Testis (tissue), 2 donors: ENCODE data around the gene ABCA13.

ENCODE experiments used
- CTCF ChIP-seq, 3 experiments: fragments of 450-650 bp in 2 of 3; fragments of 200-600 bp in 1 of 3; sonication (generic) in 1 of 3; IDR thresholded peaks; one replicate each; pipeline ENCODE4 v1.5.1; 2016 to 2019; ENCODE audit warnings: antibody characterized with exemption in 3 of 3, mild to moderate bottlenecking in 2 of 3, moderate library complexity in 1 of 3
- POLR2A ChIP-seq: fragments of 450-650 bp; IDR thresholded peaks from one replicate; pipeline ENCODE4 v1.6.1; 2017; ENCODE audit warnings: antibody characterized with exemption, mild to moderate bottlenecking, moderate library complexity

GRCh38 chr7:48149058-48149457 lies 22.2 kb upstream of the ABCA13 start:
- TF ChIP-seq POLR2A (no peak), CTCF (IDR thresholded peaks at IDR 0.05) (no peak)
